WERI-Rb-1 (cell line): ENCODE measurements around the gene LMOD1.

Experiments used
- DNase-seq: peaks from one replicate; pipeline ENCODE4 v3.0.0-alpha.2; 2020
- H3K27ac ChIP-seq: fragments of 250-450 bp; sonication (Bioruptor Pico); 2 replicates; pipeline ENCODE4 v1.5.1; 2020; ENCODE audit warnings: mild to moderate bottlenecking, moderate library complexity
- H3K27me3 ChIP-seq: fragments of 250-450 bp; sonication (Bioruptor Pico); 2 replicates; pipeline ENCODE4 v1.5.1; 2021; ENCODE audit warnings: mild to moderate bottlenecking, low read depth, moderate library complexity; ENCODE audit not compliant: insufficient read depth, severe bottlenecking
- H3K36me3 ChIP-seq: fragments of 250-450 bp; sonication (Bioruptor Pico); 2 replicates; pipeline ENCODE4 v1.5.1; 2020; ENCODE audit warnings: mild to moderate bottlenecking, moderate library complexity
- H3K4me3 ChIP-seq: 2 replicates; pipeline ENCODE4 v1.5.1; 2011; ENCODE audit warnings: low read depth, mild to moderate bottlenecking, control low read depth, low read length
- H3K9me3 ChIP-seq: fragments of 250-450 bp; sonication (Bioruptor Pico); 2 replicates; pipeline ENCODE4 v1.5.1; 2021; ENCODE audit warnings: mild to moderate bottlenecking, moderate library complexity; ENCODE audit not compliant: severe bottlenecking
- TF ChIP-seq, protein P1 (sequence below): IDR thresholded peaks from 2 replicates; pipeline ENCODE4 v1.5.1; 2011; ENCODE audit warnings: low read depth, mild to moderate bottlenecking, control low read depth, inconsistent platforms, low read length

The LMOD1 gene

GRCh38 chr1:201984446-201984845, 38.1 kb upstream of the LMOD1 start:
- Histone ChIP-seq H3K9me3 (peaks cover 4% of the 10 kb centered on the region), H3K27ac (no peak overlapping the region; the same call in 1 of the 2 replicates), H3K27me3 (no peaks in the 10 kb centered on the region), H3K4me3 (no peak overlapping the region), H3K36me3 (peaks cover 48% of the 10 kb centered on the region)
- DNase-seq = no peak
- TF ChIP-seq, protein P1, sequence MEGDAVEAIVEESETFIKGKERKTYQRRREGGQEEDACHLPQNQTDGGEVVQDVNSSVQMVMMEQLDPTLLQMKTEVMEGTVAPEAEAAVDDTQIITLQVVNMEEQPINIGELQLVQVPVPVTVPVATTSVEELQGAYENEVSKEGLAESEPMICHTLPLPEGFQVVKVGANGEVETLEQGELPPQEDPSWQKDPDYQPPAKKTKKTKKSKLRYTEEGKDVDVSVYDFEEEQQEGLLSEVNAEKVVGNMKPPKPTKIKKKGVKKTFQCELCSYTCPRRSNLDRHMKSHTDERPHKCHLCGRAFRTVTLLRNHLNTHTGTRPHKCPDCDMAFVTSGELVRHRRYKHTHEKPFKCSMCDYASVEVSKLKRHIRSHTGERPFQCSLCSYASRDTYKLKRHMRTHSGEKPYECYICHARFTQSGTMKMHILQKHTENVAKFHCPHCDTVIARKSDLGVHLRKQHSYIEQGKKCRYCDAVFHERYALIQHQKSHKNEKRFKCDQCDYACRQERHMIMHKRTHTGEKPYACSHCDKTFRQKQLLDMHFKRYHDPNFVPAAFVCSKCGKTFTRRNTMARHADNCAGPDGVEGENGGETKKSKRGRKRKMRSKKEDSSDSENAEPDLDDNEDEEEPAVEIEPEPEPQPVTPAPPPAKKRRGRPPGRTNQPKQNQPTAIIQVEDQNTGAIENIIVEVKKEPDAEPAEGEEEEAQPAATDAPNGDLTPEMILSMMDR = no peak

DNA sequence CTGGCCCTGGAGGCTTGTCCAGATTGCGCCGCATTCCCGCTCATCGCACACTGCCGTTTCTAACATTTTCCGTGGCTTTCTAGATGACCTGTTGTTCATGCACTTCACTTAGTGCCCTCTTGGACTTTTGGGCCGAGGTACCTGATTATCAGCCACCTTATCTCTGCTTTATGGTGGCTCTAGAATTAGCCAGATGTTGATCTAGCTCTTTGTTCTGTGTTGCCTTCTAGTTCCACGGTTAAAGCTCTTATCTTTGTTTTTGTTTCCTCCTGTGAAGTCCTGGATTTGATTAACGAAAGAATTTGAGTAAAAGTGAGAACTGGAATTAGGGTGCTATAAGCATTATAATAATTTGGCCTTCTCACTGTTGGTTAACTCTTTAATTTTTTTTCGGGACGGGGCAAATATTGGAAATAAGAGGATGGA, 37.0 kb upstream of the LMOD1 start:
- TF ChIP-seq, protein P1 = no peak
- DNase-seq = no peak
- Histone ChIP-seq H3K36me3 (peaks cover 37% of the 10 kb centered on the region), H3K27ac (peak overlapping the region; percentile 91), H3K4me3 (peak overlapping the region; percentile 71), H3K27me3 (no peaks in the 10 kb centered on the region), H3K9me3 (peaks cover 4% of the 10 kb centered on the region)

- no peaks in the 10 kb centered on the region for H3K27me3 ChIP-seq
- peak within 1 kb of the TSS; percentile 71 for H3K4me3 ChIP-seq
- DNase-seq = peak; percentile 93
- TF ChIP-seq, protein P1 = peak; percentile 43
- H3K9me3 ChIP-seq = peaks cover 4% of the 10 kb centered on the region
- peak within 1 kb of the TSS; percentile 91 for H3K27ac ChIP-seq
- H3K36me3 ChIP-seq = peaks cover 37% of the 10 kb centered on the region
Measured at GRCh38 chr1:201982623-201983379, 36.5 kb upstream of the LMOD1 start, which contains the start of gene RNPEP. TSS of gene RNPEP (plus strand) at chr1:201982648. CDS start at chr1:201982667, 19 bp downstream.

- Histone ChIP-seq H3K9me3 (peaks cover 4% of the 10 kb centered on the region), H3K27ac (peak overlapping the region; percentile 91), H3K36me3 (peaks cover 33% of the 10 kb centered on the region), H3K4me3 (peak overlapping the region; percentile 71), H3K27me3 (no peaks in the 10 kb centered on the region)
- TF ChIP-seq, protein P1 = no peak
- DNase-seq = peak; percentile 94
Measured at GRCh38 chr1:201982082-201982622, 35.8 kb upstream of the LMOD1 start.

- DNase-seq = peak; percentile 10
- TF ChIP-seq, protein P1 = no peak
- Histone ChIP-seq H3K4me3 (no peak overlapping the region), H3K27me3 (no peaks in the 10 kb centered on the region), H3K9me3 (no peaks in the 10 kb centered on the region), H3K36me3 (peaks cover 52% of the 10 kb centered on the region), H3K27ac (no peak overlapping the region)
Measured at GRCh38 chr1:201970334-201971159, 24.2 kb upstream of the LMOD1 start.
